Neural crest cell (in vitro differentiated cells): ENCODE data around the gene LCMT1. TPM values are rescaled to one million over a fixed set of nuclear protein-coding genes. Genes with fewer than 3 reads are reported as not detected.

Experiments
- DNase-seq: peaks from one replicate; pipeline ENCODE4 v3.0.0; 2021; ENCODE audit warnings: low read depth, mixed read lengths, low spot score
- H3K27ac Mint-ChIP-seq: one replicate; pipeline ENCODE4 v1.8.0; 2021; ENCODE audit warnings: mild to moderate bottlenecking, mixed read lengths; ENCODE audit not compliant: unreplicated experiment
- H3K27me3 Mint-ChIP-seq: 2 replicates; pipeline ENCODE4 v1.8.0; 2021; ENCODE audit warnings: low read depth, mild to moderate bottlenecking, mixed read lengths
- H3K36me3 Mint-ChIP-seq: 2 replicates; pipeline ENCODE4 v1.8.0; 2021; ENCODE audit warnings: low read depth, mild to moderate bottlenecking, mixed read lengths
- H3K4me1 Mint-ChIP-seq: 2 replicates; pipeline ENCODE4 v1.8.0; 2021; ENCODE audit warnings: mixed read lengths
- H3K4me3 Mint-ChIP-seq: one replicate; pipeline ENCODE4 v1.8.0; 2021; ENCODE audit warnings: mild to moderate bottlenecking, mixed read lengths
- H3K9me3 Mint-ChIP-seq: 2 replicates; pipeline ENCODE4 v1.8.0; 2021; ENCODE audit warnings: mixed read lengths
- total RNA-seq: library from RNA; stranded (reverse); gene quantifications from 2 replicates; pipeline ENCODE4 v1.2.1, GENCODE V29; 2021
- TF ChIP-seq, protein P1 (sequence below): fragments of 200-600 bp; sonication (generic); conservative IDR thresholded peaks from 2 replicates; pipeline ENCODE4 v1.5.0; 2021; ENCODE audit warnings: antibody characterized with exemption, mild to moderate bottlenecking

LCMT1 gene
- total RNA-seq, 1 donor from 2014 or later, result 52.2 TPM

DNA sequence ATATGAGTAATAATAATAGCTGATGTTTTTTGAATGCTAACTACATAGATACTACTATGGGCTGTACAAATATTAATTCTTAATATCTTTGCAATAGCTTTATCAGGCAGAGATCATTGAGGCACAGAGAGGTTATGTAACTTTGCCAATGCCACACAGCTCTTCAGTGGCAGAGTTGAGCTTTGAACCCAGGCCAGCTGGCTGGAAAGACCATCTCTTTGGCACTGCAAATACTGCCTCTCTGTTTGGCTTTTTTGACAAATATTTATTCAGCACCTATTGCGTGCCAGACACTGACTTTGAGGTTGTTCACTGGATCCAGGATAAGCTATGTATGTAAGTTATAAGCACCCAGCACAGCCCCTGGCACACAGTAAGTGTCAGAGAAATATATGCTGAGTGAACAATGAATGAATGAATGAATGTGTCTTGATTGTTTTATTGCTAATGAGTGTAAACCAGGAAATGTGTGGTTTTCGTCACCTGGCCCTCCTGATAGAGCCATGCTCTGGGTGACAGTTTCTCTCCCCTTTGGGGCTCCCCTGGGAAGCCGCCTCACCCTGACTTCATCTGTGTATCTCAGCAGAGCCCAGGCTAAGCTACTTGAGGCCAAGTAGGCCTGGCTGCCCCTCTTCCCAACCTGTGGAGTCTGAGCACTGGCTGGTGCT lies 107.7 kb downstream of the LCMT1 start:
- TF ChIP-seq, protein P1, sequence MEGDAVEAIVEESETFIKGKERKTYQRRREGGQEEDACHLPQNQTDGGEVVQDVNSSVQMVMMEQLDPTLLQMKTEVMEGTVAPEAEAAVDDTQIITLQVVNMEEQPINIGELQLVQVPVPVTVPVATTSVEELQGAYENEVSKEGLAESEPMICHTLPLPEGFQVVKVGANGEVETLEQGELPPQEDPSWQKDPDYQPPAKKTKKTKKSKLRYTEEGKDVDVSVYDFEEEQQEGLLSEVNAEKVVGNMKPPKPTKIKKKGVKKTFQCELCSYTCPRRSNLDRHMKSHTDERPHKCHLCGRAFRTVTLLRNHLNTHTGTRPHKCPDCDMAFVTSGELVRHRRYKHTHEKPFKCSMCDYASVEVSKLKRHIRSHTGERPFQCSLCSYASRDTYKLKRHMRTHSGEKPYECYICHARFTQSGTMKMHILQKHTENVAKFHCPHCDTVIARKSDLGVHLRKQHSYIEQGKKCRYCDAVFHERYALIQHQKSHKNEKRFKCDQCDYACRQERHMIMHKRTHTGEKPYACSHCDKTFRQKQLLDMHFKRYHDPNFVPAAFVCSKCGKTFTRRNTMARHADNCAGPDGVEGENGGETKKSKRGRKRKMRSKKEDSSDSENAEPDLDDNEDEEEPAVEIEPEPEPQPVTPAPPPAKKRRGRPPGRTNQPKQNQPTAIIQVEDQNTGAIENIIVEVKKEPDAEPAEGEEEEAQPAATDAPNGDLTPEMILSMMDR, result no peak
- DNase-seq, result no peak
- Mint-ChIP-seq H3K4me3 (no peak overlapping the region), H3K36me3 (no peaks in the 10 kb centered on the region), H3K9me3 (no peaks in the 10 kb centered on the region), H3K27me3 (no peaks in the 10 kb centered on the region), H3K27ac (no peak overlapping the region), H3K4me1 (no peaks in the 10 kb centered on the region)

DNA sequence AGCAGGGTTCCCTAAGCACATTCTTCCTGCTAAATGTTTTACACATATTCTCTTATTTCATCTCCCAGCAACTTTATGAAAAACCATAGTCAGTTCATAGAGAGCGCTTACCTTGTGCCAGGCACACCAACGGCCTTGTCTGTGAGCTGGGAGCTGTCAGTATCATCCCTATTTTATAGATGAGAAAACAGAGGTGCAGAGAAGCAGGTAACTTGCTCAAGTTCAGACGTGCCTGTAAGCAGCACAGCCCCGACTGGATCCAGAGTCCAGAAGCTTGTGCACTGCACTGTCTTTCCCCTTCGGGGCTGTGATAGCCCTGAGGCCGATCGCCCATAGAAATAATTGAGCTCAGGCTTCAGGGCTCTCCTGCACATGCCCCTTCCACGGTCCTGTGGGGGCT lies 111.4 kb downstream of the LCMT1 start:
- Mint-ChIP-seq H3K4me3 (no peak overlapping the region), H3K4me1 (no peaks in the 10 kb centered on the region), H3K9me3 (no peaks in the 10 kb centered on the region), H3K36me3 (no peaks in the 10 kb centered on the region), H3K27me3 (no peaks in the 10 kb centered on the region), H3K27ac (no peak overlapping the region)
- TF ChIP-seq, protein P1, result no peak
- no peak for DNase-seq

DNA sequence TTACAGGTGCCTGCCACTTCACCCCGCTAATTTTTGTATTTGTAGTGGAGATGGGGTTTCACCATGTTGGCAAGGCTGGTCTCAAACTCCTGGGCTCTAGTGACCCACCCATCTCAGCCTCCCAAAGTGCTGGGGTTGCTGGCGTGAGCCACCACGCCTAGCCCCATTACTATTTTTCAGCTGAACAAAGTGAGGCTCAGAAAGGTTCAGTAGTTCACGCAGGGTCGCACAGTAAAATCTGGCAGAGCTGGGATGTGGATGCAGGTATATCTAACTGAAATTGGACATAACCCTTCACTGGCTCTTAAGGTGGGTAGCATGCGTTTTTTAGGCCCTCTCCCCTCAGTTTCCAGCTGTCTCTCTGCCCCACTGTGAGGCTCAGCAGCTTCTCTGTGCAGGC lies 112.4 kb downstream of the LCMT1 start:
- Mint-ChIP-seq H3K27ac (no peak overlapping the region), H3K27me3 (no peaks in the 10 kb centered on the region), H3K4me3 (no peak overlapping the region), H3K36me3 (no peaks in the 10 kb centered on the region), H3K4me1 (no peaks in the 10 kb centered on the region), H3K9me3 (no peaks in the 10 kb centered on the region)
- no peak for DNase-seq
- TF ChIP-seq, protein P1, result no peak

DNA sequence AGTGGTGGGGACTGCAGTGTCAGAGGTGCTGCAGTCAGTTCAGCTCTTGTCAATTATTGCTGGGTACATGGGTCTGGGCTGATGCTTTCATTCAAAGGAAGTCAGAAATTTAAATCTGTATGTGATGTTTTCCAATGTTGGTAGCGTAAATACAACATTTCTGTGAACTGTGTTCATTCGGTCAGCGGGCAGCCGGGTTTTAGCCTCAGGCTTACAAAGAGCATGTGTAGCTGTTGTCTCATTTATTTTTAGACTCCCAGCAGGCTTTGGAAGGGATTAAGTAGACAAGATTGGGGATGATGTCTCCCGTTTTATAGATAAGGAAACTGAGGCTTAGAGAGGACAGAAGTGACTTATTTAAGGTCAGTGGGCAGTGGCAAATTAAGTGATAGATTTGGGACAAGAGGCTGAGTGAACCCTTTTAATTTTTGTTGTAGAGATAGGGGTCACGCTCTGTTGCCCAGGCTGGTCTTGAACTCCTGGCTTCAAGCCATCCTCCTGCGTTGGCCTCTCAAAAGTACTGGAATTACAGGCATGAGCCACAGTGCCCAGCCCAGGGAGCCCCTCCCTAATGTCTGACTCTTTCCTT lies 113.3 kb downstream of the LCMT1 start:
- H3K27ac Mint-ChIP-seq, result peak overlapping the region; percentile 28
- H3K9me3 Mint-ChIP-seq, result no peaks in the 10 kb centered on the region
- no peaks in the 10 kb centered on the region for H3K27me3 Mint-ChIP-seq
- no peak for DNase-seq
- TF ChIP-seq, protein P1, result no peak
- H3K4me3 Mint-ChIP-seq, result no peak overlapping the region
- no peaks in the 10 kb centered on the region for H3K36me3 Mint-ChIP-seq
- H3K4me1 Mint-ChIP-seq, result no peaks in the 10 kb centered on the region

Other genes starting within 250 kb of the LCMT1 start
- gene ARHGAP17, start 96.4 kb upstream of the LCMT1 start, total RNA-seq, result 95.8 and 98.7 TPM in 2 replicates
- not detected in 2 replicates for gene AQP8, start 105.2 kb downstream of the LCMT1 start, total RNA-seq
- 25.5 and 25.8 TPM in 2 replicates for gene ZKSCAN2, start 146.1 kb downstream of the LCMT1 start, total RNA-seq